HG02678 (cell line): ENCODE data around the gene CHST8.

Source experiments
- ATAC-seq: cut with Tn5 transposase; IDR thresholded peaks from one replicate; pipeline ENCODE4 v1.9.1; 2021; ENCODE audit warnings: mild to moderate bottlenecking, moderate library complexity; ENCODE audit not compliant: unreplicated experiment

Gene CHST8

DNA sequence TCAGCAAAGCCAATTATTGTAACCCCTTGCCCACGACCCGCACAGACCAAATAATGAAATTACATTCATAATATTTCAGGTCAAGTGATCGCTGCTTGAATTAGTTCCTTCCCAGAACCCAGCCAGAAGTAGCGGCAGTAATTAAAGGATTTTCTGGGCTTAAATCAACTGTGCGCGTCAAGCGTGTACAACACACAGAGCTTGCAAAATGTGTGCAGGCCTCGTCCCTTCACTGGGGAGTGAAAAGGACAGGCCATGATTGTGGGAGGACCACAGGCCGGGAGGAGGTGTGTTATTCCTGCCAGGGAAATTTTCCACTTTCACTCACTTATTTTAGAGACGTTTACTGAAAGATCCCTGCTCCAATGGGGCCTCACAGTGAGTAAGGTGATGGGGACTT lies 84.9 kb downstream of the CHST8 start:
- ATAC-seq: no peak

- ATAC-seq: no peak
These were observed 90.5 kb downstream of the CHST8 start for GRCh38 chr19:33712268-33712667.

GRCh38 chr19:33713194-33713593 lies 91.4 kb downstream of the CHST8 start:
- ATAC-seq: no peak

- ATAC-seq: no peak
These were observed 92.4 kb downstream of the CHST8 start for GRCh38 chr19:33714149-33714548.

- no peak for ATAC-seq
These were observed 93.7 kb downstream of the CHST8 start for GRCh38 chr19:33715462-33715861.

DNA sequence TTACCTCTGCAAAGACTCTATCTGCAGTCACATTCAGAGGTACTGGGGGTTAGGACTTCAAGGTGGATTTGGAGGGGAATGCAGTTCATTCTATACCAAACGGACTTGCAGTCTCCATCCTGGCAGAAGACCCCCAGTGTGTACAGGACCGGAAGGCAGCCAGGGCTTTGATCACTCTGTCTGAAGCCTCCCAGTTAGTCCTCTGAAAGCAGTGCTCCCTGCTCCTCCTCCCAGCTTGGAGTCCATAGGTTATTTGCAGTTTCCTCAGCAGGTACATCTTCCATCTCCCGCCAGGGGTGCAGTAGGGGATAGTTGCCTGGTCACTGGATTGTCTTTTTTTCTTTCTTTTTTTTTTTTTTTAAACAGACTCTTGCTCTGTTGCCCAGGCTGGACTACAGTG lies 96.1 kb downstream of the CHST8 start:
- ATAC-seq: no peak

DNA sequence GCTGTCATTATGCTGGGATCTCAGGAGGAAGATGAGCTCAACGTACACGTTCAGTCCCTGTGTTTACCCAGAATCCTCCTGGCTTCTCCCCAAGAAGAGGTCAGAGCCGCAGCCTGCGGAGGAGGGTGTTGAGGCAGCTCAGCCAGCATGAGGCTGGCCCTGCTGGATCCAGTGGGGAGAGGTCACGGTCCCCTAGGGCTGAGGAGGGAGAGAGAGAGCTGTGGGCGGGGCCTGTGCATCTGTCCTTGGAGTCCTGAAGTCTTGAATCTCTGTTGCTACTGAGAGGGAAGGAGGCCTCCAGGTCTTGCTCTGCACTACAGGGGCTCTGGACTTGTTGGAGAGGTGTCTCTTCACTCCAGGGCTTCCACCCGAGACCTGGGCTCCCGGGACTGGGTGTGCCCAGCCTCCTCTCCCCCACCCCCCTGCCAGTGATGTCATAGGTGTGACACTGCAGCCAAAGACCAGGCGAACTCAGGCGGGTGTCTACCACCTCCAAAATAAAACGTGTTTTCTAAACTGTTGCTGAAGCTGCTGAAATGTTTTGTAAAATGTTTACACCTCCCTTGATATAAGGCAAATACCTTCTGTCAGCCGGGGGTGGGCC lies 97.0 kb downstream of the CHST8 start:
- ATAC-seq: no peak

GRCh38 chr19:33719366-33720154 lies 97.8 kb downstream of the CHST8 start:
- ATAC-seq: no peak

GRCh38 chr19:33720155-33720493 lies 98.4 kb downstream of the CHST8 start:
- no peak for ATAC-seq

DNA sequence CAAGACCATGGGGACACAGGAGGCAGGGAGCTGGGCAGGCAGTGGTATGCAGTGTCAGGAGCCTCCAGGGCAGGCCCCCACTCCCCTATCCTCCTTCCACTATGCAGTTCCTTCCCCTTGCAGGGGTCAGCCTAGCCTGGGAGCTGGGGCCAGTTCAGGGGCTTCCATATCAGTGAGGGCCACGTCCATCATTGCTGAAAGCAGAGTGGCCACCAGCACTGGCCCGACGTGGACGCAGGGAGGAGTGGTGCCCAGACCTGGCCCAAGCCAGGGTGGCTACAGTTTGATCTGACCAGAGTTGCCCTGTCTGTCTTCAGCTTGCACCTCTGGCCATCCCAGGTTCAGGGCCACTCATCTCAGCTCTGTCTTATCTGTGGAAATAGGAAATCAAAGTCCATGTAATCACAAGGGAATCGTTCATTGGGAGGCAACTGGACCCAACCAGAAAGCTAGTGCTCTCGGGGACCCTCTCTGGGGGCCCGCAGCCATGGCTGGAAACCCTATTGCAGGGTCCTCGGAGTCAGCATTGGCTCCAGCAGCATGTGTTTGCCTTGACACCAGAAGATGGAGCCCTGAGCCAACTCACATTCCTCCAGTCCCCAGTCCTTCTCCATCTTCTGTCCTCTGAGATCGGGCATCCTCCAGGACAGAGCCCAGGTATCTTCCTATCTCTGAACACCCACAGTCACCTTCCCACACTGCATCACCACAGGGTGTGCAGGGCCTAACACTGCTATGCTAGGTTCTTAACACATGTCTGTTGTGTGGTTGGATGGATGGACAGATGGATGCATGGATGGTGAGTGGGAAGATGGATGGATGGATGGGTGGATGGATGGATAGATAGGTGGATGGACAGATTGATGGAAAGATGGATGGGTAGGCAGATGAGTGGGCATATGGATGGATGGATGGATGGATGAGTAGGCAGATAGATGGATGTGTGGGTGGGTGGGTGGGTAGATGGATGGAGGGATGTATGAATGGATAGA lies 99.2 kb downstream of the CHST8 start:
- ATAC-seq: no peak

- no peak for ATAC-seq
These were observed 100.1 kb downstream of the CHST8 start for GRCh38 chr19:33721735-33722297.

GRCh38 chr19:33722456-33723239 lies 100.9 kb downstream of the CHST8 start:
- no peak for ATAC-seq

DNA sequence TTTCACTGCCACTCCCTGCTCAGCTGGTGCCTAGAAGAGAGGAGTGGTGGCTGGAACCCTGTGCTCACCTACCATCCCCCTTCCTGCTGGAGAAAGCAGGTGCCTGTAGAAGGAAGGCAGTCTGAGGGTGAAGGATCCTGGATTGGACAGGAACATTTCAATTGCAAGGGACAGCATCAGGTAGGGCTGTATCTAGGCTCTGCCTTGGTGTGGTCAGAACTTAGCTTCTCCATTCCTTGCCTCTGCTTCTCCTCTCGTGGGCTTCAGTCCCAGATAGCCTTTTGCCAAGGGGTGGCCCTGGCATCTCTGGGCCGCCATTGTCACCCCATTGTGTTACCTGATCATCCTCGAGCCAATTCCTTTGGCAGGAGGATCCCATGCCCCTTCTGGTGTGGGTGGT lies 101.8 kb downstream of the CHST8 start:
- ATAC-seq: no peak

DNA sequence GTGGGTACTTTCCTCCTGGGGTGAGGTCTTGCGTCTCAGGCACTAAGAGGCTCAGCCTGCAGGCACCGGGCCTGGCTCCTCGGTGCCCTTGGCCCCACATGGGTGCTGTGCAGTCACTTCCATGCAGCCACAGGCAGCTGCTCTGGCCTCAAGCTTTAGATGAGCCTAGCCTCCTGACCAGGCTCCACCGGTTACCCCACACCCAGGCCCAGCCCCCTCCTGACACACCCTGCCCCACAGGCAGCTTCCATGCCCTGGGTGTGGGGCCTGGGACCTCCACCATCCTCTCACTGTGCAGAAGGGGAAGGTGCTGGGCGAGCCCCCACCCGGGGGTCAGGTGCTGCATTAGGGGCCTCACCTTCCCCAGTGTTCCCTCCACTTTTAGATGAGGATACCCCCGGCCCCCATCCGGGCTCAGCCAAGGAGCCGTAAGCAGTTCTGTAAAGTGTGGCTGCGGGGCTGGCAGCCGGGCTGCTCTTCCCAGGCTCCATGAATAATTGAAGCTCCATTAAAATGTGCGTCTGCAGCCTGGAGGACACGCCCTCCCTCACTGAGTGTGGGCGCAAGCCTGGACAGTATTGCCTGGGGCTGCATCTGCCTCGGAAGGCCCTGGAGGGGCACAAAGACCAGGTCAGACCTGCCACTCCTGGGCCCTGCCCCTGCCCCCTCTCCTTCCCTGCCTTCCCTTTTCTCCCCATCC lies 102.4 kb downstream of the CHST8 start:
- no peak for ATAC-seq

- no peak for ATAC-seq
These were observed 102.9 kb downstream of the CHST8 start for GRCh38 chr19:33724721-33725060.

- ATAC-seq: no peak
These were observed 103.8 kb downstream of the CHST8 start for GRCh38 chr19:33725567-33725966.

- ATAC-seq: no peak
These were observed 105.0 kb downstream of the CHST8 start for GRCh38 chr19:33726756-33727155.

GRCh38 chr19:33727331-33727998 lies 105.7 kb downstream of the CHST8 start:
- no peak for ATAC-seq

- no peak for ATAC-seq
These were observed 106.4 kb downstream of the CHST8 start for GRCh38 chr19:33728141-33728540.
